IMR-90 (cell line): ENCODE measurements around the gene DIO1. TPM values are rescaled to one million over a fixed set of nuclear protein-coding genes. Genes with fewer than 3 reads are reported as not detected.
A peak's percentile ranks its signal among the peaks of the same experiment; 100 is the strongest.

ENCODE experiments used
- ATAC-seq: fragments of 200-7000 bp; cut with Tn5 transposase; 2 replicates; pipeline ENCODE4 v1.9.1; 2020; ENCODE audit warnings: low read depth, mild to moderate bottlenecking, moderate library complexity
- BruUV-seq: library from RNA; stranded (reverse); fragments of 400-500 nt; replicated peaks from 2 replicates; lab custom pipeline; 2021; lab: Mats Ljungman, UMichigan
- CTCF ChIA-PET: fragments of 300-600 bp; formaldehyde crosslinking; extraction: SDS; loops from one replicate; lab custom pipeline; 2021; ENCODE audit warnings: antibody characterized with exemption; lab: Yijun Ruan, JAX
- POLR2A ChIA-PET: fragments of 300-600 bp; sonication (Branson Sonifier 250); formaldehyde crosslinking; loops from one replicate; lab custom pipeline; 2022; ENCODE audit warnings: antibody characterized with exemption; ENCODE audit not compliant: unreplicated experiment; lab: Charles Lee
- DNase-seq: peaks from one replicate; pipeline ENCODE4 v3.0.0; 2013
- H2AFZ ChIP-seq: replicated peaks from 2 replicates; pipeline ENCODE3; 2013; ENCODE audit warnings: low read length, mild to moderate bottlenecking; ENCODE audit not compliant: poor library complexity
- H2AK5ac ChIP-seq: 2 replicates; pipeline ENCODE4 v1.6.1; 2013; ENCODE audit warnings: low read depth, low read length, inconsistent platforms
- H2AK9ac ChIP-seq: replicated peaks from 2 replicates; pipeline ENCODE3; 2013; ENCODE audit warnings: mild to moderate bottlenecking, low read depth, low read length, moderate library complexity; ENCODE audit not compliant: poor library complexity
- H2BK120ac ChIP-seq: 2 replicates; pipeline ENCODE4 v1.6.1; 2013; ENCODE audit warnings: low read depth, low read length, inconsistent platforms
- H2BK15ac ChIP-seq: 3 replicates; pipeline ENCODE4 v1.6.1; 2013; ENCODE audit warnings: low read depth, low read length, inconsistent platforms
- H2BK20ac ChIP-seq: 2 replicates; pipeline ENCODE4 v1.6.1; 2013; ENCODE audit warnings: low read depth, mild to moderate bottlenecking, inconsistent platforms, low read length, moderate library complexity
- H2BK5ac ChIP-seq: 2 replicates; pipeline ENCODE4 v1.6.1; 2013; ENCODE audit warnings: mild to moderate bottlenecking, low read depth, low read length, inconsistent platforms; ENCODE audit not compliant: poor library complexity, severe bottlenecking
- H3K14ac ChIP-seq: replicated peaks from 2 replicates; pipeline ENCODE4 v1.6.1; 2013; ENCODE audit warnings: low read depth, low read length, inconsistent platforms
- H3K18ac ChIP-seq: 2 replicates; pipeline ENCODE4 v1.6.1; 2013; ENCODE audit warnings: low read depth, low read length, control low read depth
- H3K23ac ChIP-seq: 2 replicates; pipeline ENCODE4 v1.6.1; 2013; ENCODE audit warnings: low read depth, low read length, inconsistent platforms
- H3K27ac ChIP-seq: 2 replicates; pipeline ENCODE4 v1.5.1; 2013; ENCODE audit warnings: mild to moderate bottlenecking, control low read depth, low read length; ENCODE audit not compliant: insufficient read depth
- H3K27me3 ChIP-seq: 2 replicates; pipeline ENCODE4 v1.6.1; 2013; ENCODE audit warnings: low read length; ENCODE audit not compliant: control insufficient read depth, insufficient read depth
- H3K36me3 ChIP-seq: 2 replicates; pipeline ENCODE4 v1.6.1; 2013; ENCODE audit warnings: low read length, mixed read lengths; ENCODE audit not compliant: control insufficient read depth, insufficient read depth
- H3K4ac ChIP-seq: 2 replicates; pipeline ENCODE4 v1.6.1; 2013; ENCODE audit warnings: low read depth, low read length, inconsistent platforms
- H3K4me1 ChIP-seq: 2 replicates; pipeline ENCODE4 v1.6.1; 2013; ENCODE audit warnings: low read length, mixed read lengths; ENCODE audit not compliant: control insufficient read depth, insufficient read depth
- H3K4me2 ChIP-seq: 2 replicates; pipeline ENCODE4 v1.6.1; 2013; ENCODE audit warnings: low read depth, mild to moderate bottlenecking, control low read depth, low read length, moderate library complexity
- H3K4me3 ChIP-seq: 2 replicates; pipeline ENCODE4 v1.5.1; 2013; ENCODE audit warnings: low read depth, mild to moderate bottlenecking, control low read depth, low read length, moderate library complexity; ENCODE audit not compliant: insufficient read depth
- H3K56ac ChIP-seq: 2 replicates; pipeline ENCODE4 v1.6.1; 2013; ENCODE audit warnings: low read length, inconsistent platforms; ENCODE audit not compliant: insufficient read depth; ENCODE audit errors: extremely low read depth
- H3K79me1 ChIP-seq, 2 experiments: 2 replicates each; pipeline ENCODE4 v1.6.1; 2013; ENCODE audit warnings: low read length in 2 of 2, inconsistent platforms in 1 of 2, low read depth in 1 of 2
- H3K9ac ChIP-seq: 2 replicates; pipeline ENCODE4 v1.6.1; 2013; ENCODE audit warnings: low read depth, low read length, control low read depth
- H3K9me1 ChIP-seq: 2 replicates; pipeline ENCODE4 v1.6.1; 2013; ENCODE audit warnings: low read length, inconsistent platforms; ENCODE audit not compliant: insufficient read depth
- H3K9me3 ChIP-seq: 2 replicates; pipeline ENCODE4 v1.6.1; 2013; ENCODE audit warnings: low read length; ENCODE audit not compliant: control insufficient read depth, insufficient read depth
- H4K20me1 ChIP-seq: 2 replicates; pipeline ENCODE4 v1.6.1; 2013; ENCODE audit warnings: low read length, inconsistent platforms; ENCODE audit not compliant: insufficient read depth
- H4K5ac ChIP-seq: 2 replicates; pipeline ENCODE4 v1.6.1; 2013; ENCODE audit warnings: mild to moderate bottlenecking, low read depth, low read length, control low read depth
- H4K8ac ChIP-seq, 2 experiments: 2 replicates each; pipeline ENCODE4 v1.6.1; 2013; ENCODE audit warnings: low read depth in 2 of 2, low read length in 2 of 2, control low read depth in 1 of 2, inconsistent platforms in 1 of 2
- H4K91ac ChIP-seq: 2 replicates; pipeline ENCODE4 v1.6.1; 2013; ENCODE audit warnings: low read depth, low read length, inconsistent platforms; ENCODE audit not compliant: insufficient read depth
- BHLHE40 ChIP-seq: fragments of 150-350 bp; IDR thresholded peaks from 2 replicates; pipeline ENCODE4 v1.6.1; 2016; ENCODE audit warnings: mild to moderate bottlenecking, low read depth, low read length
- CEBPB ChIP-seq: IDR thresholded peaks from 2 replicates; pipeline ENCODE4 v1.6.1; 2012; ENCODE audit warnings: low read depth, low read length, improper control_type of control experiment
- CHD1 ChIP-seq: IDR thresholded peaks from 2 replicates; pipeline ENCODE4 v1.6.1; 2012; ENCODE audit warnings: low read depth, low read length, improper control_type of control experiment
- CTCF ChIP-seq: conservative IDR thresholded peaks from 2 replicates; pipeline ENCODE4 v1.5.1; 2012; ENCODE audit warnings: mild to moderate bottlenecking, low read depth, low read length, improper control_type of control experiment
- ELK1 ChIP-seq: fragments of 150-350 bp; IDR thresholded peaks from 2 replicates; pipeline ENCODE4 v1.6.1; 2016; ENCODE audit warnings: low read depth, mild to moderate bottlenecking, low read length, moderate library complexity, borderline replicate concordance
- FOS ChIP-seq: fragments of 150-350 bp; IDR thresholded peaks from 2 replicates; pipeline ENCODE4 v1.6.1; 2016; ENCODE audit warnings: low read depth, low read length
- MAFK ChIP-seq: IDR thresholded peaks from 2 replicates; pipeline ENCODE4 v1.6.1; 2012; ENCODE audit warnings: low read depth, low read length, improper control_type of control experiment
- MAZ ChIP-seq: IDR thresholded peaks from 2 replicates; pipeline ENCODE4 v1.6.1; 2012; ENCODE audit warnings: low read depth, mild to moderate bottlenecking, low read length, improper control_type of control experiment, moderate library complexity, borderline replicate concordance
- MXI1 ChIP-seq: IDR thresholded peaks from 2 replicates; pipeline ENCODE4 v1.6.1; 2012; ENCODE audit warnings: low read depth, mild to moderate bottlenecking, low read length, moderate library complexity, borderline replicate concordance
- NFE2L2 ChIP-seq: fragments of 150-350 bp; IDR thresholded peaks from 2 replicates; pipeline ENCODE4 v1.6.1; 2016; ENCODE audit warnings: low read depth, mild to moderate bottlenecking, low read length
- POLR2A ChIP-seq: IDR thresholded peaks from 2 replicates; pipeline ENCODE4 v1.6.1; 2012; ENCODE audit warnings: mild to moderate bottlenecking, low read depth, low read length
- RAD21 ChIP-seq: IDR thresholded peaks from 2 replicates; pipeline ENCODE4 v1.6.1; 2012; ENCODE audit warnings: low read length, improper control_type of control experiment
- RCOR1 ChIP-seq: IDR thresholded peaks from 2 replicates; pipeline ENCODE4 v1.6.1; 2012; ENCODE audit warnings: mild to moderate bottlenecking, low read length, improper control_type of control experiment; ENCODE audit not compliant: insufficient replicate concordance
- RFX5 ChIP-seq: IDR thresholded peaks from 2 replicates; pipeline ENCODE4 v1.8.0; 2012; ENCODE audit warnings: low read depth, mild to moderate bottlenecking, low read length, moderate library complexity
- SMC3 ChIP-seq: fragments of 150-350 bp; IDR thresholded peaks from 2 replicates; pipeline ENCODE4 v1.6.1; 2016; ENCODE audit warnings: low read depth, mild to moderate bottlenecking, antibody characterized with exemption, low read length, moderate library complexity
- USF2 ChIP-seq: fragments of 150-350 bp; IDR thresholded peaks from 2 replicates; pipeline ENCODE4 v1.6.1; 2017; ENCODE audit warnings: mild to moderate bottlenecking, antibody characterized with exemption, low read length, low read depth
- WGBS, 2 experiments: methylation state at CpG; one replicate each; pipeline versions ENCODE4 v1.1.5 to v1.1.7; 2013; ENCODE audit warnings: missing lambda C conversion rate in 2 of 2; ENCODE audit not compliant: insufficient read length in 1 of 2; ENCODE audit errors: extremely low coverage in 2 of 2; 5-methylcytosine and 5-hydroxymethylcytosine counted together
- dilution Hi-C: fragments of 300-500 bp; cut with HindIII; formaldehyde crosslinking; loops from one replicate; pipeline ENCODE4 v1.14.3; 2018; ENCODE audit warnings: low sequenced_read_pairs; ENCODE audit not compliant: unreplicated experiment
- in situ Hi-C: fragments of 300-500 bp; cut with MboI; formaldehyde crosslinking; loops from 3 replicates; pipeline ENCODE4 v1.14.3; 2019; ENCODE audit warnings: low sequenced_read_pairs, inconsistent platforms, mixed read lengths
- intact Hi-C: fragments of 100-400 bp; cut with micrococcal nuclease; formaldehyde crosslinking; loops from 2 replicates; pipeline ENCODE4 v1.10.0; 2022
- polyA plus RNA-seq, 3 experiments: library from polyadenylated mRNA; depleted of rRNA; stranded (reverse); fragments of >200 nt; gene quantifications; 2 replicates each; pipeline ENCODE4 v1.2.3, GENCODE V29; 2012; ENCODE audit warnings: low replicate concordance in 1 of 3
- total RNA-seq: library from RNA; depleted of rRNA; stranded (reverse); fragments of >200 nt; gene quantifications from 2 replicates; pipeline ENCODE4 v1.2.3, GENCODE V29; 2012

Gene DIO1
- total and polyA plus RNA-seq, 2 of the 4 experiments (the other 2 are of a cell fraction): not detected

- 75% methylated on average over 3 of the region's 3 CpGs; no CpG with 5 or more reads in 1 of the 2 experiments for WGBS, 2 experiments
- peaks cover 20% of the 10 kb centered on the region for H3K4me1 ChIP-seq
- H4K5ac ChIP-seq: no peak overlapping the region
- H3K14ac ChIP-seq: no peak overlapping the region
- no peak for ATAC-seq
- no peak overlapping the region for H3K27ac ChIP-seq
- no peak overlapping the region for H3K18ac ChIP-seq
- H4K91ac ChIP-seq: 0 out of 2 replicates have a peak overlapping the region, but pooled peaks have one; percentile 2
- intact Hi-C loops: no loop called here
- in situ Hi-C loops: no loop called here
- POLR2A ChIA-PET: no interaction called here
- no peak overlapping the region for H3K9ac ChIP-seq
- H3K4me3 ChIP-seq: no peak overlapping the region
- H3K36me3 ChIP-seq: no peaks in the 10 kb centered on the region
- TF ChIP-seq RFX5: no peak
- no peak for TF ChIP-seq MAFK
- no peak for TF ChIP-seq BHLHE40
- no peak for TF ChIP-seq CHD1
- no peak for TF ChIP-seq CTCF
- no peak for TF ChIP-seq USF2
- no peak for TF ChIP-seq MXI1
- no peak for TF ChIP-seq MAZ
- TF ChIP-seq ELK1: no peak
- TF ChIP-seq RCOR1: no peak
- TF ChIP-seq NFE2L2: no peak
- TF ChIP-seq CEBPB: no peak
- TF ChIP-seq FOS: no peak
- no peak for TF ChIP-seq RAD21
- no peak for TF ChIP-seq SMC3
- TF ChIP-seq POLR2A: no peak
- H3K4me2 ChIP-seq: no peak overlapping the region
- no peak overlapping the region for H3K56ac ChIP-seq
- dilution Hi-C loops: no loop called here
- no peak overlapping the region for H2BK120ac ChIP-seq
- H4K8ac ChIP-seq: no peak overlapping the region
- H3K23ac ChIP-seq: no peak overlapping the region
- peaks cover 0 to 3% of the 10 kb centered on the region in 2 experiments; a peak in 1 of 4 replicates for H3K79me1 ChIP-seq
- no peak overlapping the region for H2AFZ ChIP-seq
- no peak overlapping the region; the same call in 1 of the 2 replicates for H2AK5ac ChIP-seq
- H3K9me3 ChIP-seq: no peaks in the 10 kb centered on the region
- no peak overlapping the region for H3K4ac ChIP-seq
- no peak for DNase-seq
- no peak overlapping the region for H2BK5ac ChIP-seq
- no peaks in the 10 kb centered on the region for H3K27me3 ChIP-seq
- peaks cover 12% of the 10 kb centered on the region; the same call in 1 of the 2 replicates for H4K20me1 ChIP-seq
- CTCF ChIA-PET: no interaction called here
- BruUV-seq: no TSS peak
- peaks cover 20% of the 10 kb centered on the region for H3K9me1 ChIP-seq
- no peak overlapping the region for H2BK15ac ChIP-seq
- no peak overlapping the region for H2BK20ac ChIP-seq
- no peak overlapping the region for H2AK9ac ChIP-seq
Observed at GRCh38 chr1:53899708-53900107, 5.7 kb downstream of the DIO1 start.
